ENCODE measurements around the gene MYH10. TPM values are rescaled to one million over a fixed set of nuclear protein-coding genes. Genes with fewer than 3 reads are reported as not detected.

The MYH10 gene
- 184 and 349 TPM in 2 replicates for total RNA-seq

DNA sequence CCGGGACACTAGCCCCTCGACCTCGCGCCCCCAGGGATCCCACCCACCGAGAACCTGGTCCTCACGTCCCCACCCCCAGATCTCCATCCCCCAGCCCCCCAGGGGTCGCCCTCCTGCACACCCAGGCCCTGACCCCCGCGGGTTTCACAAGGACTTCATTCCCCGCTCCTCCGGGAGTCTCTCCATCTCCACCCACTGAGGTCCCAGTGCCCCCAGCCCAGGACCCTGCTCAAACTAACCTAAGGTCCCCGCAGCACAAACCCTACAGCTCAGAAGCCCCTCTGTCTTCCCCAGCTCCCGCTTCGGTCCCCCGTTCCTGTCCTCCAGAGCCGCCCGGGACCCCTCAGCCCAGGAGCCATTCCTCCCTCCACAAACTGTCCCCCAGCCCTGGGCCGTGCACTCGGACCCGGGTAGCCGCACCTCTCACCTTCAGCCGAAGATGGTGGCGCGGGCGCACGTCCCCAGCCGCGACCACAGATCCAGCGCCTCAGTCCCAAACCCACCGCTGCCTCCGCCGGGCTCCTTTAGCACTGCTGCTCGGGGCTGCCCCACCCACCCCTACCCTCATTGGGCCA lies at the start of gene MYH10:
Gene MYH10 (minus strand): TSS at position 499 of the 575 bp plus-strand sequence. CDS start 7,479 bp downstream, outside the sequence.

DNA sequence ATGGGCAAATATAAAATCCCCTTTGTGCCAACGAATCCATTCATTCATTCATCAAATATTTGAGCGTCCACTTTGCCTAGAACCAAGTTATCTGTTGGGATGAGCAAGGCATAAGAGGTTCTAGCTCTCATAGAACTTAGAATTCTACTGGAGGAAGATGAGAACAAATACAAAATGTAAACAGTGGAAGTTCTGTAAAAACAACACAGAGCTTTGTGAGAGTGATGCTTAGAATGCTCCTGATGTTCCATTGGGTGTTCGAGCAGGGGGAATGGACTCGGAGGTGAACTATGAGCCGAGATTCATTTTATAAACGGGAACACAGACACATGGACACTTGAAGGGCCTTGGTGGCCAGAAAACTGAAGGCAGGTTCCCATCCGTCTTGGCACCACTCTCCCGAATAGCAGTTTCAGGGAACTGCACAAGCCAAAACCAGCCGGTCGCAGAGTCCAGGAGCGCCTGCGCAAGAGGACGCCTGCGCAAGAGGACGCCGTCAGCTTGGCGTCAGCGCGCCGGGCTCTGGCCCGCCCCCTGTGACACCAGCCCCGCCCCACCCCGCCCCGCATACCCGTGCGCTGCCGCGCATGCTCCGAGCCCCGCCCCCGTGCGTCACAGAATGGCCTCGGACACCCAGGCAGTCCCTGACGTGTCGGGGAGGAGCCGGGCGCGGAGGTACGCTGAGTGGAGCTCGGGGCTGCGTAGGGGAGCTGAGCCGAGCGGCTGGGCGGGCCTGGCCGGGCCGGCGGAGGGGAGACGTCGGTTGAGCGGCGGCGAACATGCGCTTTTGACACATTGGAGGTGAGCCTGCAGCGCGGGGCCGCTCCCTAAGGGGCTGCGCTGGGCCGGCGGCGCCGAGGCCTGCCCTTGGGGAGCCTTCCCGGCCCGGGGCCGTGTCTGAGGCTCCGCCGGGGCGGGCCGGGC lies 195.0 kb downstream of the MYH10 start, which contains the start of gene NDEL1:
Gene NDEL1 (plus strand): TSS at position 640 of the 924 bp plus-strand sequence. CDS start 8,388 bp downstream, outside the sequence.

Other genes starting within 250 kb of the MYH10 start
- gene RPL26, start 247.5 kb downstream of the MYH10 start, total RNA-seq: 1,414 and 1,770 TPM in 2 replicates
- not detected in 2 replicates for gene RNF222, start 232.9 kb downstream of the MYH10 start, total RNA-seq
- 56.0 and 57.7 TPM in 2 replicates for gene NDEL1, start 194.8 kb downstream of the MYH10 start, total RNA-seq
- gene CCDC42, start 114.1 kb upstream of the MYH10 start, total RNA-seq: 0.10 and 0.13 TPM in 2 replicates
- gene SPDYE4, start 127.8 kb upstream of the MYH10 start, total RNA-seq: not detected in 2 replicates
- not detected in 2 replicates for gene MFSD6L, start 168.6 kb upstream of the MYH10 start, total RNA-seq
- not detected in 2 replicates for gene PIK3R6, start 236.9 kb upstream of the MYH10 start, total RNA-seq

Measured in smooth muscle cell of the pulmonary artery (primary cell).